H9 (cell line): ENCODE measurements around the gene TRAF3IP1. TPM values are rescaled to one million over a fixed set of nuclear protein-coding genes. Genes with fewer than 3 reads are reported as not detected.
A peak's percentile ranks its signal among the peaks of the same experiment; 100 is the strongest.

Experiments used
- DNase-seq: peaks from one replicate; pipeline ENCODE4 v3.0.0-alpha.2; 2017
- H2AFZ ChIP-seq: one replicate; pipeline ENCODE4 v1.6.1; 2013; ENCODE audit warnings: mild to moderate bottlenecking, low read length, control low read depth, moderate library complexity
- H2AK5ac ChIP-seq: 2 replicates; pipeline ENCODE4 v1.6.1; 2013; ENCODE audit warnings: low read length, control low read depth, mixed read lengths; ENCODE audit not compliant: insufficient read length
- H2BK120ac ChIP-seq: one replicate; pipeline ENCODE4 v1.6.1; 2013; ENCODE audit warnings: low read depth, mild to moderate bottlenecking, low read length, control low read depth, inconsistent platforms; ENCODE audit not compliant: poor library complexity, severe bottlenecking
- H2BK12ac ChIP-seq: 2 replicates; pipeline ENCODE4 v1.6.1; 2013; ENCODE audit warnings: low read length, control low read depth, mixed read lengths, low read depth; ENCODE audit not compliant: insufficient read length
- H2BK15ac ChIP-seq: 2 replicates; pipeline ENCODE4 v1.6.1; 2013; ENCODE audit warnings: low read depth, low read length, control low read depth
- H2BK20ac ChIP-seq: one replicate; pipeline ENCODE4 v1.6.1; 2013; ENCODE audit warnings: low read depth, mild to moderate bottlenecking, low read length, control low read depth, inconsistent platforms; ENCODE audit not compliant: poor library complexity, severe bottlenecking
- H2BK5ac ChIP-seq: 2 replicates; pipeline ENCODE4 v1.6.1; 2013; ENCODE audit warnings: low read length, control low read depth, mixed read lengths; ENCODE audit not compliant: insufficient read length
- H3K14ac ChIP-seq: 2 replicates; pipeline ENCODE4 v1.6.1; 2013; ENCODE audit warnings: low read length, control low read depth; ENCODE audit not compliant: insufficient read depth
- H3K18ac ChIP-seq: 2 replicates; pipeline ENCODE4 v1.6.1; 2013; ENCODE audit warnings: low read depth, mild to moderate bottlenecking, mixed read lengths, low read length, control low read depth; ENCODE audit not compliant: insufficient read length
- H3K23ac ChIP-seq: 2 replicates; pipeline ENCODE4 v1.6.1; 2013; ENCODE audit warnings: low read length, control low read depth, mixed read lengths, low read depth; ENCODE audit not compliant: insufficient read length
- H3K23me2 ChIP-seq: 2 replicates; pipeline ENCODE4 v1.6.1; 2013; ENCODE audit warnings: low read depth, mild to moderate bottlenecking, mixed read lengths, low read length, control low read depth; ENCODE audit not compliant: insufficient read length, poor library complexity, severe bottlenecking
- H3K27ac ChIP-seq: 2 replicates; pipeline ENCODE4 v1.5.1; 2013; ENCODE audit warnings: low read length, control low read depth, mixed read lengths, low read depth; ENCODE audit not compliant: insufficient read length
- H3K27me3 ChIP-seq: 2 replicates; pipeline ENCODE4 v1.6.1; 2013; ENCODE audit warnings: low read length, control low read depth, inconsistent platforms; ENCODE audit not compliant: insufficient read depth
- H3K4ac ChIP-seq: 2 replicates; pipeline ENCODE4 v1.6.1; 2013; ENCODE audit warnings: low read depth, mild to moderate bottlenecking, control low read depth, inconsistent platforms, low read length, moderate library complexity
- H3K4me1 ChIP-seq: 2 replicates; pipeline ENCODE4 v1.6.1; 2013; ENCODE audit warnings: low read length, control low read depth, inconsistent platforms; ENCODE audit not compliant: insufficient read depth
- H3K4me2 ChIP-seq: 2 replicates; pipeline ENCODE4 v1.6.1; 2013; ENCODE audit warnings: low read length, control low read depth, mixed read lengths; ENCODE audit not compliant: insufficient read length, insufficient read depth
- H3K56ac ChIP-seq: 2 replicates; pipeline ENCODE4 v1.6.1; 2013; ENCODE audit warnings: low read depth, mild to moderate bottlenecking, mixed read lengths, low read length, control low read depth; ENCODE audit not compliant: insufficient read length
- H3K79me1 ChIP-seq: 2 replicates; pipeline ENCODE4 v1.6.1; 2013; ENCODE audit warnings: low read depth, mild to moderate bottlenecking, moderate library complexity, low read length, control low read depth, inconsistent platforms; ENCODE audit not compliant: insufficient read depth, poor library complexity, severe bottlenecking
- H3K79me2 ChIP-seq: 2 replicates; pipeline ENCODE4 v1.6.1; 2013; ENCODE audit warnings: low read length, control low read depth, inconsistent platforms; ENCODE audit not compliant: insufficient read depth
- H3K9ac ChIP-seq: 2 replicates; pipeline ENCODE4 v1.6.1; 2013; ENCODE audit warnings: low read length, control low read depth, mixed read lengths; ENCODE audit not compliant: insufficient read length; ENCODE audit errors: extremely low read depth
- H3K9me3 ChIP-seq: one replicate; pipeline ENCODE4 v1.6.1; 2013; ENCODE audit warnings: low read depth, low read length, inconsistent platforms; ENCODE audit not compliant: control insufficient read depth
- H3T11ph ChIP-seq: one replicate; pipeline ENCODE4 v1.6.1; 2013; ENCODE audit warnings: mild to moderate bottlenecking, low read length, control low read depth, inconsistent platforms
- H4K20me1 ChIP-seq: one replicate; pipeline ENCODE4 v1.6.1; 2013; ENCODE audit not compliant: control insufficient read depth, insufficient read length, insufficient read depth
- H4K5ac ChIP-seq: 2 replicates; pipeline ENCODE4 v1.6.1; 2013; ENCODE audit warnings: low read depth, mild to moderate bottlenecking, mixed read lengths, low read length, control low read depth; ENCODE audit not compliant: insufficient read length
- H4K8ac ChIP-seq: replicated peaks from 2 replicates; pipeline ENCODE4 v1.6.1; 2013; ENCODE audit warnings: low read length, control low read depth, mixed read lengths, low read depth; ENCODE audit not compliant: insufficient read length
- H4K91ac ChIP-seq: 2 replicates; pipeline ENCODE4 v1.6.1; 2013; ENCODE audit warnings: low read depth, mild to moderate bottlenecking, moderate library complexity, mixed read lengths, low read length, control low read depth; ENCODE audit not compliant: insufficient read length
- H3K27ac Mint-ChIP-seq, 3 experiments: 2 replicates in 2 of 3; 3 replicates in 1 of 3; pipeline ENCODE4 v1.8.0; 2020 to 2021; ENCODE audit warnings: mixed read lengths in 3 of 3, mild to moderate bottlenecking in 1 of 3, moderate library complexity in 1 of 3
- H3K27me3 Mint-ChIP-seq: 2 replicates; pipeline ENCODE4 v1.8.0; 2021; ENCODE audit warnings: low read depth, mild to moderate bottlenecking, moderate library complexity, mixed read lengths
- H3K36me3 Mint-ChIP-seq, 3 experiments: 2 replicates in 2 of 3; 3 replicates in 1 of 3; pipeline ENCODE4 v1.8.0; 2020 to 2021; ENCODE audit warnings: low read depth in 3 of 3, mixed read lengths in 3 of 3; ENCODE audit not compliant: insufficient read depth in 1 of 3
- H3K4me1 Mint-ChIP-seq, 2 experiments: 2 replicates each; pipeline ENCODE4 v1.8.0; 2020; ENCODE audit warnings: mixed read lengths in 2 of 2
- H3K4me3 Mint-ChIP-seq, 2 experiments: 2 replicates in 1 of 2; 3 replicates in 1 of 2; pipeline ENCODE4 v1.8.0; 2020 to 2021; ENCODE audit warnings: mild to moderate bottlenecking in 2 of 2, mixed read lengths in 2 of 2, moderate library complexity in 1 of 2
- H3K9me3 Mint-ChIP-seq, 2 experiments: 2 replicates in 1 of 2; 3 replicates in 1 of 2; pipeline ENCODE4 v1.8.0; 2020; ENCODE audit warnings: mild to moderate bottlenecking in 2 of 2, mixed read lengths in 2 of 2, moderate library complexity in 1 of 2
- CTCF ChIP-seq: fragments of 200-600 bp; sonication (generic); conservative IDR thresholded peaks from 3 replicates; pipeline ENCODE4 v1.8.0; 2021; ENCODE audit warnings: antibody characterized with exemption, mild to moderate bottlenecking
- WGBS: extraction: QIAGEN DNeasy Blood & Tissue Kit; methylation state at CpG from one replicate; pipeline ENCODE4 v1.1.7; 2013; ENCODE audit warnings: missing lambda C conversion rate, low lambda C conversion rate, mixed read lengths; ENCODE audit not compliant: insufficient read length; ENCODE audit errors: extremely low coverage; 5-methylcytosine and 5-hydroxymethylcytosine counted together
- total RNA-seq: library from RNA; stranded (reverse); gene quantifications from 2 replicates; pipeline ENCODE4 v1.2.1, GENCODE V29; 2021

Gene TRAF3IP1
- total RNA-seq, 1 experiment from 2014 or later: 16.4 TPM

DNA sequence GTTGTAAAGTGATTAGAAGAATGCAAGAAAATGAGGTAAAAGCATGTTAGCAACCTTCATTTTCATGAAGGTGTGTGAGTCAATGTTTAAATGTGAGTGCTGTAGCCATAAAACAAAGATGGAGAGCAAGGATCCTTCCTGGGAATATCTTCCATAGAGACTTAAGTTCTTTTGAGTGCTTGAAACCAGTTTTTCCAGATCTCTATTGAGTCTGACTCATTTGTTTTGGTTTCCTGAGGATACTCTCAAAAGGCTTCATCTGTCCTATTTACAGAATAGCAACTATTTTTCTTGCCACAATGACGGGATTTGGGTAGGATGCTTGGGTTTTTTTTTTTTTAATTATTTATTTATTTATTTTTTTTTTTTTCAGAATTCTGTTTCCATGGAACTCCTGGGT is 60.5 kb downstream of the TRAF3IP1 start:
- Mint-ChIP-seq H3K27me3 (no peaks in the 10 kb centered on the region; the same call in 1 of the 2 replicates), H3K27ac (peak overlapping the region in 1 of 3 experiments; percentile 84; a peak in 3 of 7 replicates), H3K36me3 (peaks cover 15 to 25% (median 24%) of the 10 kb centered on the region in 3 experiments; a peak in 6 of 7 replicates), H3K9me3 (peaks cover 2 to 7% of the 10 kb centered on the region in 2 experiments; a peak in 2 of 5 replicates), H3K4me1 (peaks cover 12 to 27% of the 10 kb centered on the region in 2 experiments), H3K4me3 (no peak overlapping the region)
- H4K8ac ChIP-seq: no peak overlapping the region
- H4K5ac ChIP-seq: no peak overlapping the region
- H2BK20ac ChIP-seq: no peak overlapping the region
- no peak overlapping the region for H3K56ac ChIP-seq
- WGBS: no CpG with 5 or more reads among the region's 1 CpG
- no peak overlapping the region for H2BK5ac ChIP-seq
- H3K9me3 ChIP-seq: no peaks in the 10 kb centered on the region
- H4K91ac ChIP-seq: no peak overlapping the region
- H3K79me2 ChIP-seq: no peaks in the 10 kb centered on the region
- no peak overlapping the region for H3K9ac ChIP-seq
- H3K23ac ChIP-seq: no peak overlapping the region
- no peaks in the 10 kb centered on the region for H3K27me3 ChIP-seq
- no peak overlapping the region for H2AFZ ChIP-seq
- H3K23me2 ChIP-seq: peaks cover 4% of the 10 kb centered on the region
- no peak overlapping the region for H2BK12ac ChIP-seq
- H3K79me1 ChIP-seq: no peaks in the 10 kb centered on the region
- DNase-seq: no peak
- no peak overlapping the region for H3K14ac ChIP-seq
- no peak overlapping the region for H3K18ac ChIP-seq
- H2BK15ac ChIP-seq: no peak overlapping the region
- no peak for TF ChIP-seq CTCF
- H3K4me2 ChIP-seq: no peak overlapping the region
- H3K4ac ChIP-seq: no peak overlapping the region
- H2AK5ac ChIP-seq: no peak overlapping the region
- no peak overlapping the region for H3K27ac ChIP-seq
- peaks cover 8% of the 10 kb centered on the region; the same call in 1 of the 2 replicates for H3K4me1 ChIP-seq
- H3T11ph ChIP-seq: no peak overlapping the region
- no peak overlapping the region for H2BK120ac ChIP-seq
- H4K20me1 ChIP-seq: no peaks in the 10 kb centered on the region
